T-helper 1 cell (primary cell): ENCODE data around the gene FRMPD2.
"Not testable (repeated sequence)": the region's sequence is repeated elsewhere in the genome, so short reads cannot be mapped to it uniquely, and the experiment has no call there.

Source experiments
- DNase-seq, 5 donors: peaks; one replicate each; pipeline ENCODE4 v3.0.0-alpha.2; 2012 to 2020

The FRMPD2 gene

DNA sequence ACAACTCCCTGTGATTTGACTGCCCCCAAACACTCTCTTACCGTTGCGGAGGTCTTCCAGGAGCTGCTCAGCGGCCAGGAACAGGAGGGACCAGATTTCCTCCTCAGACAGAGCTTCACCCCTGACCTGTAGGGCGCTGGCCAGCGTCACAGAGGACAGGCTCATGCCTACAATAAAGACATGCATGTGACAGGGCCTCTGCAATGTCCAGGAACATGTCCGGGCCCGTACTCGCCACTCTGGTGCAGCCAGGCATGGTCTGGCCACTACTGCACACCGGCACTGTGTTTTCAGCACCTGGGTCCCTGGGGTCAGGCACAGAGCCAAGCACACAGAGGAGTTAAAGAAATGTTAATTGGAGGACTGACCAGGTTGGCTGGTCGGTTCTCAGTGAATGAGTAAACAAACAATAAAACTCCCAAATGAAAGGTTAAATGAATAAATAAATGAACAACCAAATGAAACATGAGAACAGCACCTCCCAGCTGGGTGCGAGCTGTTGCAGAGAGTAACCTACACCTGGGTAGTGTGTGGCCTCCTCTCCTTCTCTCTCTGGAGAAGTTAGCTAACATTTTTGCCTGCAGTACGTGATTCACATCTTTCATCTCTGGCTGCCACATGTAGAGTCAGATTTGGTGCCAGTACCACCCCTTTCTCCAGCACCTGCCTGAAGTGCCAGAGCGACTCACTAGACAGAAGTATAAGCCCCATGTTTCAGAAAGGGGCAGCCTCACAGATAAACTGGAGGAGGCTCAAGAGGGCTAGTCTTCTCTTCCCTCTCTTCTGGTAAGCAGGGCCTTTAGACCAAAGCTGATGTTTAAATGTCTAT is 22.8 kb downstream of the FRMPD2 start:
- no peak for DNase-seq

- DNase-seq = no peak
Measured at GRCh38 chr10:48251152-48251524, 23.4 kb downstream of the FRMPD2 start.

- no peak for DNase-seq
Measured at GRCh38 chr10:48249763-48250351, 24.6 kb downstream of the FRMPD2 start.

DNA sequence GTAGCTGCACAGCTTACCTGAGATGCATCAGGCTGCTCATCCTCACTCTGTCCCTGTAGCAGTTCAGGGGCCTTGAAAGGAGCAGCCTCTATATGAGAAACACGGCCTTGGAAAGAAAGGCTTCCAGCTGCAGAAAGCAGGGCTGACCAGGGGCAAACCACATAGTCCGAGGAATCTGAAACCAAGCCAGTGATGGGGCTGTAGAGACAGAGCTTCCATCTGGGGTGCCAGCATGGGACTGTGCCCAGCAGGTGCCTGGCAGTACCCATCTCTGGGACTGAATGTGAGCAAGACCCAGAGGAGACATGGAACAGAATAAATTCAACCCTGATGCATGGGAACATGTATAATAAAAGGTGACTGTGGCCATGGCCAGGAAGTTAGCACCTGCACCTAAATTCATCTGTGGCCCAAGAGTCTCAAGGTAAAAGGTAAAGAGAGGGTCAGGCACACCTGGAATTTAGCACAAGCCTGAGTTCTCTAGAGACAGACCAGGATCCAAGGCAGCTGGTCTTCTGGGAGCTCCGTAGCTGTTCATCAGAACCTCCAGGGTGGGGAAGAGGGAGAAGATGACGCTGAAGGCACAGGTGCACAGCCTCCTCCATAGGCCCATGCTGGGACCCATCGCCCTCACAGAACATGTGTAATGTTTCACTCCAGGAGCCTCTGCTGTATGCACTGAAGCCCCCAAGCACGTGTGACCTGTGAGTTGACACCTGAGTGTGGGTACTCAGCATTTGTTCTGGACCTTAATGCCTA is 25.3 kb downstream of the FRMPD2 start:
- no peak for DNase-seq

GRCh38 chr10:48248462-48248861 is 26.0 kb downstream of the FRMPD2 start:
- DNase-seq = no peak

- no peak for DNase-seq
Measured at GRCh38 chr10:48247680-48248079, 26.8 kb downstream of the FRMPD2 start.

- no peak for DNase-seq
Measured at GRCh38 chr10:48246501-48246900, 28.0 kb downstream of the FRMPD2 start.

DNA sequence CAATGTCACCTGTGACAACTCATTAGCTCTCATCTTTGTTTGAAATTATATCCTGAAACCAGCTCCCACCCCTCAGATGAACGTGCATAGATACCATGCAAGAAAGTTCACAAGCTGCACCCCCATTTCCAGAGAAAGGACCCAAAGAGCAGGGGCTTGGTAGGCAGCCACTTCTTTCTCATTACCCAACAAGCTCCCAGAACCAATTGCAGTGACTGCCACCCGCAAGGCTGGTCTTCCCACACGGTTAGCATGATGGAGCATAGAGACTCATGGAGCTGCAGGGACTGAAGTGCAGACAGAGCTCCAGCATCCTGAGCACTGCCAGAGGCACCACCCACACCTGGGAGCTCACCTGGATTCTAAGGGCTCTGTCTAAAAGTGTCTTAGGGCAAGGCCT is 28.5 kb downstream of the FRMPD2 start:
- no peak for DNase-seq

DNA sequence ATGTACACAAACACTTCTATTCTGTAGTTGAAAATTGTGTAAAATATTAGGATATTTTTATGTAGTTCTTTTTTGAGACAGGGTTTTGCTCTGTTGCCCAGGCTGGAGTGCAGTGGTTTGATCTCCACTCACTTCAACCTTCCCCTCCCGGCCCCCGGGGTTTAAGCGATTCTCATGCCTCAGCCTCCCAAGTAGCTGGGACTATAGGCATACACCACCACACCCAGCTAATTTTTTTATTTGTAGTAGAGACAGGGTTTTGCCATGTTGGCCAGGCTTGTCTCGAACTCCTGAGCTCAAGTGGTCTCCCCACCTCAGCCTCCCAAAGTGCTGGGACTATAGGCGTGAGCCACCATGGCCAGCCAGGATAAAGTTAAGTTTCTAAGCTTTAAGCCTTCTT is 30.6 kb downstream of the FRMPD2 start:
- DNase-seq = not testable (repeated sequence)

- no peak for DNase-seq
Measured at GRCh38 chr10:48243487-48243886, 31.0 kb downstream of the FRMPD2 start.

- no peak for DNase-seq
Measured at GRCh38 chr10:48242171-48242904, 32.2 kb downstream of the FRMPD2 start.

DNA sequence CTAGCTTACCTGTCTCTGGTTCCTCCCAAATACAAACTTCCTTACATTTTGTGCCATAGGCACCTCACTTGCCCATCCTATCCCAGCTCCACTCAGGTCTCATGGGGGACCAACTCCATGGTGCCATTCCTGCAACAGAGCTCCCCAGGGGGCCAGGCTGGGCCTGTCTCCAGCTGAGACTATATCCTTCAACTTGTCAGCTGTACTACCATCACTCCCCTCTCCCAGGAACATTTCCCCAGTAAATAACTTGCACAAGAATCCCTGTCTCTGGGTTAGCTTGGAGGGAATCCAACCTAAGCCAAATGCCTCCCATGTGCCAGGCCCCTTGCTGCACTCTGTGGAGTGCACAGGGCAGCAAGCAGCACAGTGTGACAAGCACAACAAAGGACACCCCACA is 33.2 kb downstream of the FRMPD2 start:
- no peak for DNase-seq

DNA sequence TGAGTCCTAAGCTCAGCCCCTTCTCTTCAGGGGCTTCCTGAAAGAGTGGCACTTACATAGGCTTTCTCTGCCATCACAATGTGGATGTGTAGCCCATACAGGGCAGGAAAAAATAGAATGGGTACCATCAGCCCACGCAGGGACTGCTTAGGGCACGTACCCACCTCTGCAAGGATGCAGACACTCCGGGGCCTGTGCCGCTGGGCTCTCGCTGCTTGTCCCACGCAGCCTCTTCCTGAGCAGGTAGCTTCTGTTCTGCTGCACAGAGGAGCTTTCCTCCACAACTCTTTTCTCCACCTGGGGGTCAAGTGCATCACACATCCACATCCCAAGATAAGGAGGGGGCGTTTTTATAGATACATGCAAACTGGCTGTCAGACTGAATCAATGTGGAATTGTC is 34.3 kb downstream of the FRMPD2 start:
- no peak for DNase-seq

GRCh38 chr10:48239618-48240017 is 34.9 kb downstream of the FRMPD2 start:
- no peak for DNase-seq

GRCh38 chr10:48238826-48239520 is 35.5 kb downstream of the FRMPD2 start:
- no peak for DNase-seq

DNA sequence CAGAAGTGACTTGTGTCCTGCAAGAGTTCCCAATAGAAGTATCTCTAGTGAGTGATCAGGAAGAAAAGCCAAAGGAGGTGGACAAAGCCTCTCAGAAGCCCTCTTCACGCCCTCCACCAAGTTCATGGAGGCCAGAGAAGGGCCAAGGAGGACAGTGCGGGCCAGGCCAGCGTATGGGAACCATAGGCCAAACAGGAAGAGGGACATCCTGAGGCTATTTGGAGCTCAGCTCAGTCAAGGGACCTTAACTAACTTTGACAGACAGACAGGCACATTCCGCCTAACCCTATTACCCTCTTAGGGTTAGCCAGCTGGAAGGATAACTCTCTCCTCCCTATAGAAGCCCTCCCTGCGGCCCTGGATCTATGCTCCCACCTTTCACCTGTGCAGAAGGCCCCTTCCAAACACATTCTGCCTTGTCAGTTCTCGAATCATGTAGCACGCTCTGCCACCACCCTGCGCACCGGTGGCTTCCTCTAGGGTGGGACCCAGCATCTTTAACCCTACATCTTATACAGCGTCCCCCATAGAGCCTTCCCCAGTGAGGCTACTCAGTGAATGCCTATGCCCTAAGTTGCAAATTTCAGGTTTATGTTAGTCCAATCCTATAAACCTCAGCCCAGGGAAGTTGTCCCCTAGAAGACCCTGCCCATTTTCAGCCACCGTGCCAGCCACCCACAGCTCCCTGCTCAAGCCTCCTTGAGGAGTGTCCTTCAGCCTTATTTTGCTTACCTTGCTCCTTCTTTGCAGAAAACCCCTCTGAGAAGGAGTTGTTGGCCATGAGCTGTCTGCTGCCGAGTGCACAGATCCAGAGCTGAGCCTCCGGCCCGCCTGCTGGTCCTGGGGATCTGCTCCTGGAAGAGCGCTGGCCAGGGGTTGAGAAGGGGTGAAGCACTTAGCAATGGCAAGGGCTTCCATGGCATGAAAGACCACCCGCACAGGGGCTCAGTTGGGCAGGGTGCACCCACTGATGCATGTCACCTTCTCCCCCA is 36.9 kb downstream of the FRMPD2 start:
- DNase-seq = no peak

DNA sequence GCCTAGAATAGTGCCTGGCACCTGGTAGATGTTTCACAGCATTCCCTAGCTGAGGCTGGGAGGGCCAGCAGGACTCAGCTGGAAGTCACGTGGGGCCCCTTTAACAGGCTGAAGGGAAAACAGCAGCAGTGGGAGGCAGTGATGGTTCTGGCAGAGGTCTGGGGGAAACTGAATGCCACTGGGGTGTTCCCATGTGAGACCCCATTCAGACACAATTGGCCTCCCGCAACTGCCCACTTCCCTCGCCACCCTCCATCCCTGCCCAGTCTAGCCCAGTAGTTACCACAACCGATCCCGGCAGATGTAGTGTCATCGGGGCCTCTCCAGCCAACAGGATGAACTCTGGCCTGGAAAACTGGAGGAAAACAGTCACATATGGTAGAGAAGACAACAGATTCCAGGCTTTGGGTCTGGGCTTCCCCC is 38.3 kb downstream of the FRMPD2 start:
- DNase-seq = no peak

DNA sequence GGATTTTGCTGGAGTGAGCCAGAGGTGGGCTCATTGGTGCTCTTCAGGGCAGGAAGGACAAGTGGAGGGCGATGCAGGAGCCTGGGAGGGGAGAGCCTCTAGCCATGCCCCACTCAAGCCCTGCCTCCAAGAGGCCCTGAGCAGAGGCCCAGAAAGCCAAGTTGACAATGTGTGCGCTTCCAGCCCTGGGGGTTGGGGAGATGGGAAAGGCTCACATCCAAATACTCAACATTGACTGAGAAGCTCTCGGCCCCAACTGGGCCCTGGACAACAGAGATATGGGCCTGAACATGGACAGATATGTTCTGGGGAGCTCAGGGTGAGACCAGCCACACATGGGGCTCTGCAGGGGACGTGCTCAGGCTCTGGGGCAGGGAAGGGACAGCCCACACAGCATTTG is 39.0 kb downstream of the FRMPD2 start:
- DNase-seq = no peak

GRCh38 chr10:48234787-48235186 is 39.7 kb downstream of the FRMPD2 start:
- no peak for DNase-seq

DNA sequence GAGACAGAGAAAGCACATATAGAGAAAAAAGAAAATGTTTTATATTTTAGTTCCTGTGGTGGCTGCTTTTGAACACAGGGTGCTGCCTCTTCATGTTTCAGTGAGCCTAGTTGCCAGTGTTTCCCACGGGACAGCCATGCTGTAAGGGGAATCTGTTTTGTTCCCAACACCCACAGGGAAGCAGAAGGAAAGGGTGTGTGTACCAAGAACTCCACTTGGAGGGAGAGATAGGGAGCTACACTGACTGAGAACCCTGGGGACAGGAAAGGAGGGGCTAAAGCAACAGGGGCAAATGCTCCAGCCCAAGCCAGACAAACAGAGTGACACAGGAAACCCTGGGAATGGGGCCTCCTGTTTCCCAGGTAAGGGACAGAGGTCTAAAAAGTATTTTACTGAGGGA is 40.2 kb downstream of the FRMPD2 start:
- DNase-seq = no peak

DNA sequence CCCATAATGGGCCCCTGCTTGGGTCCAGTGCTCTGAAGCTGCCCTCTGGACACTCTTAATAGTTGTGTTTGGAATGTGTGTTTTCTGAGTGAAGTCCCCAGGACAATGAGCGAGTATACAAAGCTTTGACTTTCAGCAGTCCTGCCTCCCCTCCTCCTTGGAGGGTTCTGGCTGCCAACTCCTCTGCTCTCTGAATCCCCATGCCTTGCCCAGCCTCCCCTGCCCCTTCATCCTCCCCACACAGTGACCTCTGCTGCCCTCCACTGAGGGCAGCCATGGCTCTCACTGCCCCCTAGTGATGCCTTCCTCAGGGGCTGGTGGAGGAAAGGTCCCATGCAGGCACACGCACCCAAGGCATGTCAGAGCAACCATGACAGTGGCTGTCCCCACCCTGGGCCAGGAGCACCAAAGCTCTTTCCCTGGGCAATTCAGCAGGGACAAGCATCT is 40.9 kb downstream of the FRMPD2 start:
- no peak for DNase-seq
